Vagina (tissue), 2 donors: ENCODE results near the gene HOXB9.

Experiments
- CTCF ChIP-seq, 3 experiments: fragments of 450-650 bp in 2 of 3; fragments of 200-600 bp in 1 of 3; sonication (generic) in 1 of 3; IDR thresholded peaks; one replicate each; pipeline ENCODE4 v1.5.1; 2017 to 2019; ENCODE audit warnings: antibody characterized with exemption in 3 of 3, mild to moderate bottlenecking in 2 of 3, moderate library complexity in 2 of 3
- POLR2AphosphoS5 ChIP-seq, 2 donors: sonication (generic); formaldehyde crosslinking; IDR thresholded peaks; one replicate each; pipeline ENCODE4 v1.9.0; 2017; ENCODE audit warnings: antibody characterized with exemption in 2 of 2, mild to moderate bottlenecking in 2 of 2, low read depth in 1 of 2; ENCODE audit not compliant: insufficient read depth in 1 of 2

- TF ChIP-seq CTCF (IDR thresholded peaks at IDR 0.05) (no peak), POLR2AphosphoS5 (IDR thresholded peaks at IDR 0.05; ENCODE audit: insufficient read depth in 1 of 2, low read depth in 1 of 2) (no peak)
Measured at GRCh38 chr17:48605409-48605919, 20.7 kb downstream of the HOXB9 start.
